HG02642 (cell line): ENCODE data around the gene ZNF497.
"Not testable (repeated sequence)": the region's sequence is repeated elsewhere in the genome, so short reads cannot be mapped to it uniquely, and the experiment has no call there.

Experiments used
- ATAC-seq: cut with Tn5 transposase; IDR thresholded peaks from one replicate; pipeline ENCODE4 v1.9.1; 2021; ENCODE audit warnings: mild to moderate bottlenecking; ENCODE audit not compliant: unreplicated experiment, poor library complexity

ZNF497 gene

DNA sequence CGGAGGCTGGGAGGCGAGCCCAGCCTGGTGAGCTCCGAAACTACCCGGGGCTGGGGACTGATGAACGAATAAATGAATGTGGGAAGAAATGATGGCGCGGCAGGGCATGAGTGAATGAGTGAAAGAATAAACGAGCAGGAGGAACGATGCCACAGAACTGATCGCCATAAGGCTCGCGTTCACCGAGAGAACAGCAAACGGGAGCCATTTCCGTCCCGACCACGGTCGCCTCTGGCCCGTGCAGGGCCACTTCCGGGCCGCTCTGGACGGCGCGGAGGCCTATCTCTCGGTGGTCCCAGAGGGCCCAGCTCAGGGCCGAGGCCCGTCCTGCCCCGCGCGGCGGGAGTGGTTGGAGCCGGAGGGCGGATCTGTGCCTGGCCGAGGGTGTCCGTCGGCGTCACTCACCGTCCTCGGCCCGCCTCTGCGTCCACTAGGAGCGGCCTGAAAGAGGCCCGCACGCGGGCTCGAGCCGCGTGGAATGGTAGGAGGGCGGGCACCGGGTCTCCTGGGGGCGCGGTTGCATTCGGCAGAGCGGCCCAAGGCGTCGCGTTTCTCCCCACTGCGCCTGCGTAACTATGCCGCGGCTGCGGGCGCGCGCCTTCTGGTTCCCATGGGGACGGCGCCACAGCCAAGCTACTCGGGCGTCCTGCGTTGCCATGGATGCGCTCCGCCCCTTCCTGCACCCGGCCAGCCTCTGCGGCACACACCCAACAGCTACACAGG lies at the start of gene ZNF497:
TSS of gene ZNF497 (minus strand) at position 480 of the 723 bp plus-strand sequence. CDS start 5,116 bp downstream, outside the sequence.
- peak; percentile 90 for ATAC-seq

DNA sequence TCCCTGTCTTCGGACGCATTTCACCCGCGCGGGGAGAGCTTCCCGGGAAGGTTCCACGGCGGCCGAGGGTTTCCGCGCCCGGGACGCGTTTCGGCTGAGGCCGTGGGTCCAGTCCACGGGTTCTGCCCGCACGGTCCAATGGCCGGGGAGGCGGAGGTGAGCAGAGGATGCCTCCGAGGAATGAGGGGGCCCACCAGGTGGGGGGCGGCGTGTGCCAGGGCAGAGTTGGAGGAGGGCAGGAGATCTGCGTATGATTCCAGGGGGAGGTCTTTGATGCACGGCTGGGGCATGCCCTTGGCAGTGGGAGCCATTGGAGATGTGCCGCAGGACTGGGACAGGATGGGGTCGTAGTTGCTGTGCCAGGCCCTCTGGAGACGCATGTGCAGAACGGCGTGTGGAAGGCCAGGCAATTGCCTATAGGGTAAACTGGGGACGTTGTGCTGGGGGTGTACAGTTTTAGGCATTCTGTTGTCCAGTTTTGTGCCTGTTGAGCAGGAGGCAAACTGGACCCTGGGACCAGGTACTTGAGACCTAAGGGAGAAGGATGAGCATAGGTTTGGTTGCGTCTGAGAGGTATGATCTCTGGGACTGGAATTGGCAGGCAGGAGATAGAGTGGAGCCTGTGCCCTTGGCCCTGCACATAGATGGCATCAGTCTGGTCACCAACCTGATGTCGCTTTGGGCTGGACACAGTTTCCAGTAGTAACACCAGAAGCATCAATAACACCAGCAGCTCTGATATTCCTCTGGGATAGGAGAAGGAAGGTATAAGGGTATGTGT lies 46.6 kb upstream of the ZNF497 start:
- peak; percentile 16 for ATAC-seq

DNA sequence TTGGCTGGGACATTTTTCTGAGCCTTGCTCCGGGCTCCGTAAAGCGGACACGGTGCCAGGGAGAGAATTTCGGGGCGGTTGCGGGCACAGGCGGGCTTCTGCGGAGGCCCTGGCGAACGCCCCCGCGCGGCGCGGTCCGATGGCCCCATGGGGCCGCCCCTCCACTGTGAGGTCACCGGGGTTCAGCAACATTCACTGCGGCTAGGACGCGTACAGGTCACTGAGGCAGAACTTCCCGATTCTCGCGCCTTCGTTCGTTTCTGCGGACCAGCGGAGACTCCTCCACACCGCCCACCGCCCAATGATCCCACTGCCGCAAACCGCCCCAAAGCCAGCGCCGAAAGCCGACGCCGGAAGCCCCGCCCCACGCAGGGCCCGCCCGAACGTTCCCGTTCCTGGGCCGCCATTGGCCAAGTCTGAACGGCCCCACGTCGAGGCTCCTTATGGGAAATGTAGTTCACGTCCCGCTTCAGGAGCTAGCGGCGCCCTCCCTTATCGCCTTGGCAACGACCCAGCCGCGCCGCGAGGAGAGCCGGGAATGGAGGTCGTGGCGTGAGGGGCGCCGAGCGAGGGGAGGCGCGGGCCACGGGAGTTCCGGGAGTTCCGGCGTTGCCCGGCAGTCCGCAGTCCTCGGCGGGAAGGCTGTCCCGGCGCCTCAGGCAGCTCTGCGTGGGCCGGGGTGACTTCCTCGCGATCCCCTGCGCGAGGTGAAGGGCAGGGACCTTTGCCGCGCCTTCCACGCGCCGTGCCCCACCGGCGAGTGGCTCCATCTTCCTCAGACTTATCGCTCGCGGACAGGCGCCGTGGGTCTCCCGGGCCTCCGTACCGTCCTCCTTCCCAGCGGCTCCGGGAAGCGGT lies 45.8 kb upstream of the ZNF497 start, which contains the start of gene ZNF584:
TSS of gene ZNF584 (plus strand) at position 498 of the 858 bp plus-strand sequence. CDS start 499 bp downstream, outside the sequence.
- peak; percentile 95 for ATAC-seq

DNA sequence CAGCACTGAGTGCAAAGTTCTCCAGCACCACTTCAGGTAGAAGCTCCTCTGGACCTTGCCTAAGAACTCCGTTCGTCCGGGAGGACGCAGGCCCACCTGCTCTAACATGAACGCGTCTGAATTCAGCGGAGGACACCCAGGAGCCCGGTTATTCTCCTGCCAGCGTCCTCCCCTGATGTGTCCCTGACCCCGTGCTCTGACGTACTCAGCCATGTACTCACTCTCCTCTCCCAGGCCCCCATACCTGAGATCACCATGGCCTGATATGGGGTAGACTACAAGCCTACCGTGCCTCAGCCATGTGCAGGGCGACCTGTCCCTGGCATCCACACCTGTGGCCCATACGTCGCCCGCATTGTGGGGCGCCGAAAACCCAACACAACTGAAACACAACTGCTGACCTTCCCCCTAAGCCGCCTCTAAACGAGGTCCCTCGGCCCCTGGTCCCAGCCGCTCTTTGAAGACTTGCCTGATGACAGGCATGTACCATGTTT lies 45.2 kb upstream of the ZNF497 start:
- ATAC-seq: no peak

DNA sequence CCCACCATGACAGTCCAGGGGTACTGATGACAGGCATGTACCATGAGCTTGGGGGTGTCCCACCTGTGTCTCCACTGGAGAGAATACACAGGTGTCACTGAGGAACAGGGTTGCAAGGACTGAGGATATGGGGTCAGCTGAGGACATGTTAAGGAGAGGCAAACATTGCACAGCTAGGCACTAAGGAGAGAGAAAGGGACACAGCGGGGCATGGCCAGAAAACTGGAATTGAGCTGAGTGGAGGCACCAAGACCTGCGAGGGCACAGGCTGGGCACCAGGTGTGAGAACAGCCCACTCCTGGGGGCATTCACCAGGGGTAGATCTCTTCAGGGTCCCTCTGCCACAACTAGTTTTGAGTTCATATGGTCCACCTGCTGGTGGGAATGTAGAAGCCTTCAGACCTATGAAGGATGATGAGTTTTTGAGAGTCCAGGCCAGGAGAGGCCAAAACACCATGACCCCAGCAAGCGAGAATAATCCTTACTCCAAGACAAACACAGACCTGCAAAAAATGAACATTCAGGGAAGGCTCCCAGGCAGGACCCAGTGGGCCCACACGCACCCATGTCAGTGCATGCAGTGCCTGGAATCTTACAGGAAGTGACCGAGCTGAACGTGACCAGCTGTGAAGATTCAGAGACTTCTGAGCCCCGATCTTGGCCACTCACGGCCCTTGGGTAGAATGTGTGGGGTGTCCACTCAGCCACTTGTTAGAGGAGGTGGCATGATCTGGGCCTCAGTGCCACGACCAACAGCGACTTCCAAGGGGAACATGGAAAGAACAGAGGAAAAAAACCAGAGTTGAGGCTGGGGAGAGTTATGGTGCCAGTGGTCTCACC lies 44.5 kb upstream of the ZNF497 start:
- no peak for ATAC-seq

DNA sequence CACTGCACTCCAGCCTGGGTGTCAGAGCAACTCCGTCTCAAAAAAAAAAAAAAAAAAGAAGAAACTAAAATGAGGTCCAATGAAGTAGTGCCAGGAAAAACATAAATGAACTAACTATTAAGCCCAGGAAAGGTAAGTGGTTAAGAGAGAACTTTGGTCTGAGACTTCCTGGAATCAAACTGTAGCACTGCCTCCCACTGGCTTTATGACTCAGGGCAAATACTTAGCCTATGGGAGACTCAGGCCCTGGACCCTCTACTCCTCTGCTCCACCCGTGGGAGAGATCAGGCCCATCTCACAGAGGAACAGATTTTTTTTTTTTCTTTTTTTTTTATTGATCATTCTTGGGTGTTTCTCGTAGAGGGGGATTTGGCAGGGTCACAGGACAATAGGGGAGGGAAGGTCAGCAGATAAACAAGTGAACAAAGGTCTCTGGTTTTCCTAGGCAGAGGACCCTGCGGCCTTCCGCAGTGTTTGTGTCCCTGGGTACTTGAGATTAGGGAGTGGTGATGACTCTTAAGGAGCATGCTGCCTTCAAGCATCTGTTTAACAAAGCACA lies 41.4 kb upstream of the ZNF497 start:
- not testable (repeated sequence) for ATAC-seq

DNA sequence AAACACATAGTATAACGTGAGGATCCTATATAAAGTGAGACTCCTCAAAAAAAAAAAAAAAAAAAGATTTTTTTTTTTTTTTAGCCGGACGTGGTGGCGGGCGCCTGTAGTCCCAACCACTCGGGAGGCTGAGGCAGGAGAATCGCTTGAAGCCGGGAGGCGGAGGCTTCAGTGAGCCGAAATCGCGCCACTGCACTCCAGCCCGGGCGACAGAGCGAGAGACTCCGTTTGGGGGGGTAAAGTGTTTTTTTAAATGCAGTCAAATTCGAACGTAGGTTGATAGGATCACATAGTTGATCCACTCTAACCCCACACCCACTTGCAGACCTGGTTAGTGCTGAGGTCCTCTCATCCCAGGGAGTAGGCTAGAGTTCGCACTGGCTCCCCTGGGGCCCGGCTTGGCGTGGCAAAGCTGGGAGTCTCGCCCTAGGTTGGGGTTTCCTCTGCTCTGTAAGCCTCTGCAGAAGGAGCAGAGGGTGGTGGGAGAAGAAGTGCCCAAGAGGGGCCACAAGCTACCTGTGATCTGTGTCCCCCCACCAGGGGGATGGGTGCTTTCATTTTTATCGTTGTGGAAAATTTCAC lies 39.4 kb upstream of the ZNF497 start:
- no peak for ATAC-seq

DNA sequence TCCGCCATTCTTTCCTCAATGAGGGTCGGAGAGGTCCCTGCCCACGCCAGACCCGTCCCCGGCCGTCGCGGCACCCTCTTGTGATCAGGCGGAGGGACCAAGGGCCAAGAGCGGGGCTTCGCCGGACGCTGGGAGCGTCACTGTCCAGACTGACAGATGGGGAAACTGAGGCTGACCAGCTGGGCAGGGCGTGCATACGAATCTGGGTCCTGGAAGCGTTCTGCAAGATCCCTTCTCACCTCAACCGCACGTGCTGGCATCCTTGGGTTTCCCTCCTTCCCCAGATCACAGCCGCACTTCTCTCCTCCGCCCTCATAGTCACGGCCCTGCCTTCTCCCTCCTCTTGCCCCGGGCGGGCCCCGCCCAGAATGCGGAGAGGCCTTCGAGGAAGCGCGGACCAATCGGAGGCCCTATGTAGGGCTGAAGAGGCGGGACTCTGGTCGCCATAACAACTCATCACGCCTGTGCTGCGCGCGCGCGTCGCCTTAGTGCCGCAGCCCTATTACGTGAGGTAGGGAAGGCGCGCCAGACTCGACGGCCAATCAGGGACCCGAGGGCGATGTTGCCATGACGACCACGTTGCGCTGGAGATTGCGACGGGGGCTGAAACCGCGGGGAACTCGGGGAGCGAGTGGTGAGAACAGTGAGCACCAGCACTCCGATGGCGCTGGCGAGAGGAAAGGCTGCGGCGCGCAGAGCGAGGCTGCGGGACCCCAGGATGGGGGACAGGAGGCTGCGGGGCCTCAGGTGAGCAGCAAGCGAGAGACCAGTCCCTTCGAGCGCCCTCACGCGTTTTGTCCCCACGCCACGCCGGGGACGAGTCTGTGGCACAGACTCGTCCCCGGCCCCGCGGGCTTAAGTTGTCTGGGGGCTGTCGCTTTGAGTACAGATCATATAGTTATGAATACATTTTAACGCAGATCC lies 38.6 kb upstream of the ZNF497 start:
- peak; percentile 98 for ATAC-seq

DNA sequence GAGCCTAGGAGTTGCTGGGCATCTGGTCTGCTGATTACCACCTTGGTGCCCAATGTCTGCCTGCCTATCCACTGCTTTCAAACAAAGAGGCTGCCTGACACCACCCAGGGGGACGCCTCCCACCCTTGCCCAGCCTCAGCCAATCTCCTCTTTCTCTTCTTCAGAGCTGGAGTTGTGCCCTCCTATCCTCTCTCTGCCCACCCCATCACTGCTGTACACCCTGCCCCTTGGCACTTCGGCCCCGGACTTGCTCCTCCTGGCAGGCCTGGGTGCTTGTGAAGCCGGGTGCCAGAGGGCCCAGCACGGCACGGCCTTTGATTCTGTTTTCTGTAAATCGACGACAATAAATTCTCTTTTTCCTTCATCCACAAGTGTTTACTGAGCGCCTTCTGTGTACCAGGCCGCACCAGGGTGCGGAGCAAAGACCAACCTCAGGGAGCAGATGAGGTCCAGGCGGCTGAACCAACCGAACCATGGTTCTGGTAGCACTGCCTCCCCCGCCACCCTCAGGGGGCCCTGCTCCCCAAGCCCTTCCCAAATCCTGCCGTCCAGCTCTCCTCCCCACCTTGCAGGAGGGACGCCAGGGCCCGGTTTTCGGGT lies 37.9 kb upstream of the ZNF497 start:
- no peak for ATAC-seq

DNA sequence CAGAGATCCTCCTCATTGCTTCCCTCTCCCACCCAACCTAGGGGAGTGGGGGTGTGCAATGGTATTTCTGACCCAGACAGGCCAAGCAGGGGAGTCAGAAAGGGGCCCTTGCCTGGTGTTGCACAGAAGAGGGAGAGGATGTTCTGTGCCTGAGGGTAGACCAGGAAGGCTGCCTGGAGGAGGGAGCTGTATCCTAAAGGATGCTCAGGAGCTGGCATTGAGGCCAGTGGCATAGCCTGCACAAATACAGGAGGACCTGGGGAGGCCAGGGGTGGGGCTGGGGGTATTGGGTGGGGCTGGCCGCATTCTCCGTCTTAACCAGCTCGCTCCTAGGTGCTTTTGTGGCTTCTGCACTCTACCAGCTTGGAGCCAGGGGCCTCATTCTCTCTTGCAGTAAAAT lies 37.4 kb upstream of the ZNF497 start:
- ATAC-seq: no peak

DNA sequence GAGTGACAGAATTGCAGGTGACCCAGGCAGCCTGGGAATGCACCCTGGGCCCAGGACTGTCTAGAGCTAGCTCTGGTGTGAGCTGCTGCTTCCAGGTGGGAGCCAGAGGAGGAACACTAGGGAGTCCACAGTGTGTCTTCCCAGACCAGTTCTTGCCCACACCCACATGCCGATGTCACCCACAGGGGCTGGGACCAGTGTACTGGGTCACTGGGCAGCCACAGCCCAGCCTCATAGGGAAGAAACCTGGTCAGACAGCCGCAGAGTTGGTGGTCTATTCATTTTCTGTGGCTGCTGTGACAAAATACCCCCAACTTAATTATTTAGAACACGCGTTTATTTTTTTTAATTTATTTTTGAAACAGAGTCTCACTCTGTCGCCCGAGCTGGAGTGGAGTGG lies 36.0 kb upstream of the ZNF497 start:
- ATAC-seq: no peak

DNA sequence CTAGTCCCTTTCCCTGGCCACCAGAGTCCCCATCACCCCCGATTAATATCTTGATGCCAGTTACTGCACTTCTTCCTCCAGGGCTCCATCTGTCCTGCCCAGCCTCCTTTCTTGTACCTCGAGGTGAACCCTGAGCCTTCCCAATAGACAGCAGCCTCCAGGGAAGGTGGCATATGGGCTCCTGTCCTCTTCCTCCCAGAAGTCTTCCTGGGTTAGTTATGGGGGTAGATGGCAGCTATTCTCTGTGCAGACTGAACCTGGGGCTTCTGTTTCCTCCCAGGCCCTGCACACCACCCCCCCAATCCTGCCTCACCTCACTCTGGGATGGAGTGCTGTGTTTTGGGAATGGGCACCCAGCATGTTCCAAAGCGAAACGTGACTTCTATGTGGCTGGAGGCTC lies 35.5 kb upstream of the ZNF497 start:
- ATAC-seq: no peak

DNA sequence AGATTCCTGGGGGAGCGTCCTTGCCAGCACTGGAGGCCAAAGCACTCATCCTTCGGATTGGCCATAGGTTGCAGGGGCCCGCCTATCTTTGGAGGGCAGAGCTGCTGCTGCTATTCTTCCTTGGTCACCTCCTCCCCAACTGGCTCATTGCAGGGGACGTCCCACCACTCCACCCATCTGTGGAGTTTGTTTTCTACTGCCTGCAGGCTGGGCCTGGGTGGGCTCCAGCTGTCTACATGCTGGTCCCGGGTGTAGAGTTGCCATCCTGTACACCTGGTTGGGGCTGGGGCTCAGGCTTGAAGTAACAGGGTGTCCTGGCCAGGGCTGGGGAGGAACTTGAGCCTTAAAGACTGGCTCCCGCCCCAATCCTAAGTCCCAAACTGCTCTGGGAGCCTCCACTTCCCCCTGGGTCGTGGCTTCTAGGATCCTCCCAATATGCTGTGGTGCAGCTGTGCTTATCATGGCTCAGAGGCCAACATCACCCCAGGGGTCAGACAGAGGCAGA lies 35.0 kb upstream of the ZNF497 start:
- no peak for ATAC-seq

DNA sequence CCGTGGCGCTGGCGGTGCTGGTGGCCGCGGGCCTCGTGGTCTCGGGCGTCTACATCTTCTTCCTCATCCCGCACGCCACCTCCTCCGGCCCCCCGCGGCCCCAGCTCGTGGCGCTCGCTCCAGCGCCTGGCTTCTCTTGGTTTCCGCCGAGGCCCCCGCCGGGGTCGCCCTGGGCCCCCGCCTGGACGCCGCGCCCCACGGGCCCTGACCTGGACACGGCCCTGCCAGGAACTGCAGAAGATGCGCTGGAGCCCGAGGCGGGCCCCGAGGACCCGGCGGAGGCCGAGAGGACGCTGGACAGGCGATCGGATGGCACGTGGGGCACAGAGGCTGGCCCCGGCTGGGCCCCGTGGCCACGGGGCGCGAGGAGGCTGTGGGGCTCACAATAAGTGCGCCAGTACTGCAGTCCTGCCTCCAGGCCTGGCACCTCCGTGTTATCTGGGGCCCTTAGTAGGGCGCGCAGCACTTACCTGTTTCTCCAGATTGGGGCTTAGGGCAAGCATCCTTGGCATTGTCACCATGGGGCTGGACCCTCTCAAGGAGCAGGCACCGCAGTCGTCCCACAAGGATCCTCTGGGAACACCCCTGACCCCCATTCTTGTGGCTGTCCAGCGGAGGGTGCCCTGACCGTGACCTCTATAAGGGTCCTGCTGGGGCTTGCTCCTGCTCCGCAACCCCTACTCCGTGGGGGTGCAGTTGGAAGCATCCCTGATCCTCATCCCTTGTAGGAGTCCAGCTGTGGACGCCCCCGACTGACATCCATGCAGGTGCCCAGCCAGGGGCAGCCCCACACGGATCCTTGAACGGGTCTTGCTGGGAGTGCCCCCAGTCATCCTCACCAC lies 34.4 kb upstream of the ZNF497 start:
- ATAC-seq: no peak

DNA sequence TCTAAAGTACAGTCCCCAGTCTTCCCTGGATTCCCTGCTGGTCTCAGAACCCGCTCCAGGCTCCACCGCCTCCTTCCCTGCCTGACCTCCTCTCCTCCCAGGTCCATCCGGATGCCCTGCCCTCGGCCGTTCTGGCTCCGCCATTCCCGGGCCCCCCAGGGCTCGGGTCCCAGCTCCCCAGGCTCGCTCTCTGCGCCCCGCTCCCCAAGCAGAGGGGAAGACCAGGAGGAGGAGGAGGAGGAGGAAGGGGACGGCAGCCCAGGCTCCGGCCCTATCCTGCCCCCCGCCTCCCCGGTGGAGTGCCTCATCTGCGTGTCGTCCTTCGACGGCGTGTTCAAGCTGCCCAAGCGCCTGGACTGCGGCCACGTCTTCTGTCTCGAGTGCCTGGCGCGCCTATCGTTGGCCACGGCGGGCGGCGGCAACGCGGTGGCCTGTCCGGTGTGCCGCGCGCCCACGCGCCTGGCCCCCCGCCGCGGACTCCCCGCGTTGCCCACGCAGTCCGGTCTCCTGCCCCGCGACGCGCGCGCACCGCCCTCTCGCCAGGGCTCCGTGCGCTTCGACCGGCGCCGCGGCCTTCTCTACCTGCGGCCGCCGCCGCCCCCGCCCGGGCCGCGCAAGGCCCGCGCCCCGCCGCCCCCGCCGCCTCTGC lies 33.6 kb upstream of the ZNF497 start:
- ATAC-seq: no peak
